HepG2 (cell line): ENCODE results near the gene AMBRA1. TPM values are rescaled to one million over a fixed set of nuclear protein-coding genes. Genes with fewer than 3 reads are reported as not detected.
A peak's percentile ranks its signal among the peaks of the same experiment; 100 is the strongest.

Experiments used
- AFF4 ChIP-seq: sonication (generic); formaldehyde crosslinking; IDR thresholded peaks from 2 replicates; pipeline ENCODE4 v1.4.0; 2020; ENCODE audit warnings: missing genetic modification reagents
- CENPT ChIP-seq: sonication (generic); formaldehyde crosslinking; IDR thresholded peaks from 2 replicates; pipeline ENCODE4 v1.8.0; 2022; ENCODE audit warnings: low read depth, mild to moderate bottlenecking, moderate library complexity, missing genetic modification reagents
- EEA1 ChIP-seq: sonication (generic); formaldehyde crosslinking; IDR thresholded peaks from 2 replicates; pipeline ENCODE4 v1.5.1; 2020; ENCODE audit warnings: mild to moderate bottlenecking, missing genetic modification reagents, borderline replicate concordance
- HMG20A ChIP-seq: IDR thresholded peaks from 2 replicates; pipeline ENCODE4 v1.6.1; 2016; ENCODE audit warnings: borderline replicate concordance
- HNF1B ChIP-seq: sonication (generic); formaldehyde crosslinking; IDR thresholded peaks from 2 replicates; pipeline ENCODE4 v1.5.1; 2020; ENCODE audit warnings: mild to moderate bottlenecking, moderate library complexity, missing genetic modification reagents
- ISL2 ChIP-seq: sonication (generic); formaldehyde crosslinking; IDR thresholded peaks from 2 replicates; pipeline ENCODE4 v1.5.0; 2020; ENCODE audit warnings: missing genetic modification reagents
- MATR3 ChIP-seq: sonication (generic); formaldehyde crosslinking; IDR thresholded peaks from 2 replicates; pipeline ENCODE4 v1.4.0; 2020; ENCODE audit warnings: missing genetic modification reagents
- MAX ChIP-seq: IDR thresholded peaks from 2 replicates; pipeline ENCODE4 v1.6.1; 2012; ENCODE audit warnings: inconsistent platforms
- NFKB2 ChIP-seq: sonication (generic); formaldehyde crosslinking; IDR thresholded peaks from 2 replicates; pipeline ENCODE4 v1.4.0; 2020; ENCODE audit warnings: missing genetic modification reagents, borderline replicate concordance
- SOX13 ChIP-seq, 3 experiments: fragments of 450-650 bp in 1 of 3; sonication (generic) in 1 of 3; formaldehyde crosslinking in 1 of 3; IDR thresholded peaks in 2 of 3; conservative IDR thresholded peaks in 1 of 3; 2 replicates each; pipeline versions ENCODE4 v1.5.0 to v1.6.1; 2016 to 2020; ENCODE audit warnings: antibody characterized with exemption in 1 of 3, mild to moderate bottlenecking in 1 of 3, missing compliant biosample characterization in 1 of 3, missing genetic modification reagents in 1 of 3, moderate library complexity in 1 of 3
- STAG1 ChIP-seq: sonication (generic); formaldehyde crosslinking; IDR thresholded peaks from 2 replicates; pipeline ENCODE4 v1.4.0; 2020; ENCODE audit warnings: missing genetic modification reagents
- TARDBP ChIP-seq: sonication (generic); formaldehyde crosslinking; IDR thresholded peaks from 2 replicates; pipeline ENCODE4 v1.8.0; 2022; ENCODE audit warnings: mild to moderate bottlenecking, missing genetic modification reagents
- ZNF124 ChIP-seq: sonication (generic); formaldehyde crosslinking; IDR thresholded peaks from 2 replicates; pipeline ENCODE4 v1.4.0; 2020; ENCODE audit warnings: missing genetic modification reagents
- ZNF142 ChIP-seq: sonication (generic); formaldehyde crosslinking; IDR thresholded peaks from 2 replicates; pipeline ENCODE4 v1.4.0; 2020; ENCODE audit warnings: missing genetic modification reagents
- ZNF17 ChIP-seq: sonication (generic); formaldehyde crosslinking; IDR thresholded peaks from 2 replicates; pipeline ENCODE4 v1.5.0; 2020; ENCODE audit warnings: mild to moderate bottlenecking, missing genetic modification reagents
- ZNF773 ChIP-seq: sonication (generic); formaldehyde crosslinking; IDR thresholded peaks from 2 replicates; pipeline ENCODE4 v1.4.0; 2020; ENCODE audit warnings: missing genetic modification reagents, borderline replicate concordance
- polyA plus RNA-seq, 8 experiments: library from polyadenylated mRNA; depleted of rRNA in 3 of 8; stranded (reverse) in 7 of 8; unstranded in 1 of 8; fragments of >200 nt; fragmentation: Illumina TruSeq in 4 of 8; extraction: Trizol in 4 of 8; gene quantifications; 2 replicates each; pipeline versions ENCODE4 v1.2.1 to v1.2.3, GENCODE V29; 2011 to 2016; ENCODE audit warnings: low read depth in 4 of 8, missing spikeins in 1 of 8, mixed read lengths in 1 of 8; ENCODE audit not compliant: insufficient read depth in 1 of 8
- total RNA-seq, 5 experiments: library from RNA; depleted of rRNA; stranded (reverse); fragments of >200 nt; fragmentation: Illumina TruSeq; extraction: Trizol; gene quantifications; 2 replicates each; pipeline ENCODE4 v1.2.3, GENCODE V29; 2016; ENCODE audit warnings: low read depth in 1 of 5

The AMBRA1 gene
- total and polyA plus RNA-seq, 2 of the 13 experiments (the other 11 are each of a cell fraction or from before 2014, with no cell fraction given), result 15.7 to 26.0 TPM

- 0 out of 2 replicates have a peak, but pooled peaks have one; percentile 51 for TF ChIP-seq ZNF142
- TF ChIP-seq NFKB2 (CRISPR knock-in tag), result 0 out of 2 replicates have a peak, but pooled peaks have one; percentile 19
- no peak for TF ChIP-seq EEA1 (CRISPR knock-in tag)
- peak; percentile 59 for TF ChIP-seq ISL2 (CRISPR knock-in tag)
- no peak for TF ChIP-seq SOX13 (IDR thresholded peaks at IDR 0.05)
- 0 out of 4 replicates have a peak, but pooled peaks of 1 of the 2 experiments have one; percentile 28 for TF ChIP-seq SOX13 (CRISPR knock-in tag; conservative IDR thresholded peaks at IDR 0.05 in 1 of 2, IDR thresholded peaks at IDR 0.05 in 1 of 2)
- no peak for TF ChIP-seq MATR3 (CRISPR knock-in tag)
- no peak for TF ChIP-seq ZNF773 (CRISPR knock-in tag)
- TF ChIP-seq HNF1B (CRISPR knock-in tag), result no peak
- TF ChIP-seq HMG20A (CRISPR knock-in tag), result no peak
- 0 out of 2 replicates have a peak, but pooled peaks have one; percentile 56 for TF ChIP-seq CENPT (CRISPR knock-in tag)
- TF ChIP-seq AFF4 (CRISPR knock-in tag), result no peak
- TF ChIP-seq ZNF17 (CRISPR knock-in tag), result no peak
- TF ChIP-seq MAX, result peak; percentile 80
- TF ChIP-seq STAG1 (CRISPR knock-in tag), result peak; percentile 82
- TF ChIP-seq ZNF124 (CRISPR knock-in tag), result no peak
- no peak; the same call in 1 of the 2 replicates for TF ChIP-seq TARDBP (CRISPR knock-in tag)
Measured at GRCh38 chr11:46389450-46390330, 204.1 kb downstream of the AMBRA1 start (continued).
